Natural killer cell treated with Interleukin-12 subunit alpha and Interleukin-12 subunit beta and Interleukin-15 and Interleukin-18, amount 100 ng/mL, for 72 hours (primary cell): ENCODE results near the gene SLC44A5. TPM values are rescaled to one million over a fixed set of nuclear protein-coding genes. Genes with fewer than 3 reads are reported as not detected.
"Not testable (repeated sequence)": the region's sequence is repeated elsewhere in the genome, so short reads cannot be mapped to it uniquely, and the experiment has no call there.

ENCODE experiments used
- ATAC-seq, 2 donors: fragments of 150-1000 bp; cut with Tn5 transposase in 1 of 2; sonication (Bioruptor Pico), chemical (Tn5 transposase) in 1 of 2; 2 replicates each; pipeline ENCODE4 v1.10.0; 2021
- DNase-seq: peaks from one replicate; pipeline ENCODE4 v3.0.0; 2022; ENCODE audit warnings: low spot score
- H3K27ac Mint-ChIP-seq, 2 donors: 1 replicate in 1 of 2; 2 replicates in 1 of 2; pipeline ENCODE4 v1.8.0; 2022; ENCODE audit warnings: mixed read lengths in 2 of 2, mild to moderate bottlenecking in 1 of 2, moderate library complexity in 1 of 2
- H3K27me3 Mint-ChIP-seq, 2 donors: 1 replicate in 1 of 2; 2 replicates in 1 of 2; pipeline ENCODE4 v1.8.0; 2022; ENCODE audit warnings: mixed read lengths in 2 of 2
- H3K36me3 Mint-ChIP-seq: one replicate; pipeline ENCODE4 v1.8.0; 2022; ENCODE audit warnings: mixed read lengths
- H3K4me1 Mint-ChIP-seq, 2 donors: 1 replicate in 1 of 2; 2 replicates in 1 of 2; pipeline ENCODE4 v1.8.0; 2022; ENCODE audit warnings: low read depth in 2 of 2, mixed read lengths in 2 of 2, mild to moderate bottlenecking in 1 of 2
- H3K4me3 Mint-ChIP-seq: one replicate; pipeline ENCODE4 v1.8.0; 2022; ENCODE audit warnings: mixed read lengths
- H3K9me3 Mint-ChIP-seq: 2 replicates; pipeline ENCODE4 v1.8.0; 2022; ENCODE audit warnings: mixed read lengths
- total RNA-seq, 2 donors: library from RNA; stranded (reverse); gene quantifications; one replicate each; pipeline ENCODE4 v1.2.3, GENCODE V29; 2022

The SLC44A5 gene
- total RNA-seq, 2 donors from 2014 or later, result 0.14 TPM; not detected in 1

GRCh38 chr1:75431843-75432242 lies 179.1 kb downstream of the SLC44A5 start:
- no peaks in the 10 kb centered on the region for H3K4me1 Mint-ChIP-seq
- H3K4me3 Mint-ChIP-seq, result no peak overlapping the region
- DNase-seq, result no peak
- no peak for ATAC-seq
- no peaks in the 10 kb centered on the region for H3K36me3 Mint-ChIP-seq
- H3K27me3 Mint-ChIP-seq, result no peaks in the 10 kb centered on the region
- H3K9me3 Mint-ChIP-seq, result peaks cover 6% of the 10 kb centered on the region
- H3K27ac Mint-ChIP-seq, result no peak overlapping the region

GRCh38 chr1:75430526-75430925 lies 180.4 kb downstream of the SLC44A5 start:
- DNase-seq, result no peak
- Mint-ChIP-seq H3K36me3 (no peaks in the 10 kb centered on the region), H3K4me1 (no peaks in the 10 kb centered on the region), H3K27ac (no peak overlapping the region), H3K27me3 (no peaks in the 10 kb centered on the region), H3K4me3 (no peak overlapping the region), H3K9me3 (peaks cover 6% of the 10 kb centered on the region)
- ATAC-seq, result no peak

DNA sequence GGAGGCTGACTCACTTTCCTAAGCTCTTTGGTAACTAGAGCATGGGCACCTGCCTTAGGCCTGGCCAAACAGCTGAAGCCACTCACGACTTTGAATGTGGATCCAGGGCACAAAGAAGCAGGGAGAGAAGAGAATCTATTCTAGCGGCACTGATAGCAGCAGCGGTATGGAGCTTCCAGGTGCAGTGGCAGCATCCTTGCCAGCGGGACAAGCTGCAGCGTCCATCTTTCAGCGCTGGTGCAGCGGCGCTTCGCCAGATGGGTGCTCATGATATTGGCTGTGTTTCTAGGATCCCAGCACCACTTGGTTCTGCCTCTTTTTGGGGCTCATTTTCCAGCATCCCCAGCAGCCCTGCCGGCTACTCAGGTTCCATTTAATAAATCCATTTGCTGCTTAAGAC lies 184.2 kb downstream of the SLC44A5 start:
- no peak overlapping the region for H3K27ac Mint-ChIP-seq
- DNase-seq, result no peak
- H3K36me3 Mint-ChIP-seq, result no peaks in the 10 kb centered on the region
- H3K9me3 Mint-ChIP-seq, result peaks cover 6% of the 10 kb centered on the region
- H3K27me3 Mint-ChIP-seq, result no peaks in the 10 kb centered on the region
- no peak for ATAC-seq
- no peak overlapping the region for H3K4me3 Mint-ChIP-seq
- no peaks in the 10 kb centered on the region for H3K4me1 Mint-ChIP-seq

- H3K27ac Mint-ChIP-seq, result no peak overlapping the region
- H3K36me3 Mint-ChIP-seq, result no peaks in the 10 kb centered on the region
- ATAC-seq (no peak), DNase-seq (no peak)
- no peak overlapping the region for H3K4me3 Mint-ChIP-seq
- H3K4me1 Mint-ChIP-seq, result no peaks in the 10 kb centered on the region
- H3K9me3 Mint-ChIP-seq, result peaks cover 6% of the 10 kb centered on the region
- no peaks in the 10 kb centered on the region for H3K27me3 Mint-ChIP-seq
Observed at GRCh38 chr1:75425001-75425650, 185.8 kb downstream of the SLC44A5 start.

GRCh38 chr1:75423616-75424015 lies 187.3 kb downstream of the SLC44A5 start:
- H3K27ac Mint-ChIP-seq, result no peak overlapping the region
- ATAC-seq (no peak), DNase-seq (no peak)
- no peaks in the 10 kb centered on the region for H3K27me3 Mint-ChIP-seq
- no peaks in the 10 kb centered on the region for H3K4me1 Mint-ChIP-seq
- H3K9me3 Mint-ChIP-seq, result peaks cover 5% of the 10 kb centered on the region
- no peaks in the 10 kb centered on the region for H3K36me3 Mint-ChIP-seq
- no peak overlapping the region for H3K4me3 Mint-ChIP-seq

DNA sequence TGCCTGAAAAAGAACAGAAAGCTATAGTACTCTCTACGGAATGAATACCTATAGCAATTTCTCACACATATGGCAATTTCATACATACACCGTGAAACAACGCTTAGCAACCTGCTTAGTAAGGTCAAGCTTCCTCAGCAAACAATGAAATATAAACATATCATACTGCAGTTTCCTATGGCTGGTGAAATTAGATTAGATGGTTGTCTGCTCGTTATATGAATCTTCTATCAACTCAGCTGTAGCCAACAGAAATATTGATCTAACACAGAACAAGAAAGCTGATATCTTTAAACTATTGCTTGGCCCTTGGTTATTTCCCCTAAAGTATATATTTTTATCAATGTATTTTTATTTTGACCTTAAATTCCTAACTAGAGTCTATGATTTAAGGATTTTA lies 187.8 kb downstream of the SLC44A5 start:
- Mint-ChIP-seq H3K36me3 (no peaks in the 10 kb centered on the region), H3K27me3 (no peaks in the 10 kb centered on the region), H3K4me3 (no peak overlapping the region), H3K9me3 (peaks cover 3% of the 10 kb centered on the region), H3K27ac (no peak overlapping the region), H3K4me1 (no peaks in the 10 kb centered on the region)
- no peak for ATAC-seq
- DNase-seq, result no peak

DNA sequence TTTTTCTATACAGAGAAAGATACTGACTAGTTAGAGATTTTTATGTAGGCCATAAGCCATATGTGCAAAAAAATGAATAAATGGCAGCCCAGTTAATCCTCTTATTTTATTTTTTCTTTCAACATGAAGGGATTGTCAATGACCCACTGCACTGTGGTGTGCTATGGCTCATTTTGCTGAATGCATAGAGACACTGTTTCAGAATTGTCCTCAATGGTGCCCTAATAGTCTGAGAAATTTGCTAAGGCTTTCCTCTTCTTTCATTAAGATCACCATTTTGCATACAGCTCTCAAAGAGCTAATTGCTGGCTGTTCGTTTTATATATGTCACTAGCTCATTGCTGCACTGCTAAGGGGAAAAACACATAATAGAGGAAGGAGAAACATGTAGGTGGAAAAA lies 189.5 kb downstream of the SLC44A5 start:
- no peaks in the 10 kb centered on the region for H3K4me1 Mint-ChIP-seq
- no peaks in the 10 kb centered on the region for H3K27me3 Mint-ChIP-seq
- H3K36me3 Mint-ChIP-seq, result no peaks in the 10 kb centered on the region
- no peak overlapping the region for H3K27ac Mint-ChIP-seq
- H3K9me3 Mint-ChIP-seq, result peaks cover 4% of the 10 kb centered on the region
- DNase-seq (no peak), ATAC-seq (no peak)
- H3K4me3 Mint-ChIP-seq, result no peak overlapping the region

DNA sequence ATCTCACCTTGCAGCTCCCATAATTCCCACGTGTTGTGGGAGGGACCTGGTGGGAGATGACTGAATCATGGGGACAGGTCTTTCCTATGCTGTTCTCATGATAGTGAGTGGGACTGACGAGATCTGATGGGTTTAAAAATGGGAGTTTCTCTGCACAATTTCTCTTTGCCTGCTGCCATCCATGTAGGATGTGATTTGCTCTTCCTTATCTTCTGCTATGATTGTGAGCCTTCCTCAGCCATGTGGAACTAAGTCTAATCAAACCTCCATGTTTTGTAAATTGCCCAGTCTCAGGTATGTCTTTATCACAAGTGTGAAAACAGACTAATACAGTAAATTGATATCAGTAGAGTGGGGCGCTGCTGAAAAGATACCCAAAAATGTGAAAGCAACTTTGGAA lies 195.7 kb downstream of the SLC44A5 start:
- Mint-ChIP-seq H3K9me3 (peaks cover 4% of the 10 kb centered on the region), H3K4me1 (no peaks in the 10 kb centered on the region)
- ATAC-seq, result no peak

GRCh38 chr1:75412616-75413015 lies 198.3 kb downstream of the SLC44A5 start:
- no peak for DNase-seq
- H3K27ac Mint-ChIP-seq, result no peak overlapping the region
- no peaks in the 10 kb centered on the region for H3K4me1 Mint-ChIP-seq
- peaks cover 4% of the 10 kb centered on the region for H3K9me3 Mint-ChIP-seq
- ATAC-seq, result no peak
- H3K36me3 Mint-ChIP-seq, result no peaks in the 10 kb centered on the region
- no peak overlapping the region for H3K4me3 Mint-ChIP-seq
- no peaks in the 10 kb centered on the region for H3K27me3 Mint-ChIP-seq

More for the DNA sequence above, 195.7 kb downstream of the SLC44A5 start:
- Mint-ChIP-seq H3K27me3 (no peaks in the 10 kb centered on the region), H3K27ac (no peak overlapping the region), H3K36me3 (no peaks in the 10 kb centered on the region), H3K4me3 (no peak overlapping the region)
- DNase-seq, result no peak

GRCh38 chr1:75404681-75405080 lies 206.2 kb downstream of the SLC44A5 start:
- not testable (repeated sequence) for H3K27ac Mint-ChIP-seq, H3K4me3 Mint-ChIP-seq, H3K27me3 Mint-ChIP-seq, ATAC-seq, H3K4me1 Mint-ChIP-seq, DNase-seq
- Mint-ChIP-seq H3K9me3 (peaks cover 18% of the 10 kb centered on the region), H3K36me3 (peaks cover 13% of the 10 kb centered on the region)

- Mint-ChIP-seq H3K36me3 (peaks cover 13% of the 10 kb centered on the region), H3K9me3 (peaks cover 18% of the 10 kb centered on the region)
- not testable (repeated sequence) for DNase-seq, H3K27me3 Mint-ChIP-seq, H3K4me3 Mint-ChIP-seq, H3K4me1 Mint-ChIP-seq, ATAC-seq, H3K27ac Mint-ChIP-seq
Observed at GRCh38 chr1:75403147-75403646, 207.7 kb downstream of the SLC44A5 start.

DNA sequence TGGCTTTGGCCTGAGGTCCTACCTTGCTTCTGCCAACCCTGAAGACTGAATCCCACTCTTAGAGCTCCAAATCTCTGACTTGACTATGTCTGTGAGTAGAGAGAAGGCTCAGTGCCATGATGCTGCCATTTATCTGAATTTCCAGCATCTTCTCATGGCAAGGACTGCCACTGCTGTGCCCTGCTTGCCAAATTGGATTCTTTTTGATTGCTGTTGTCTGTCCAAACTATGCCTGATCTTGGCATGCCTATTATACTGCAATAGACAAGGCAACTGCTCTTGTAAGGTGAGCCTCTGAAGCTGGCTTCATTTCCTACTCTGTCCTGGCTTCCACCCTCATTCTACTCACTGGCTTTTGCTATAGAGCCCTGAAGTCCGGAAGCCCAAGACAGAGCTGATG lies 210.2 kb downstream of the SLC44A5 start:
- no peak for DNase-seq
- H3K36me3 Mint-ChIP-seq, result peaks cover 11% of the 10 kb centered on the region
- no peak overlapping the region for H3K27ac Mint-ChIP-seq
- no peak overlapping the region for H3K4me3 Mint-ChIP-seq
- H3K27me3 Mint-ChIP-seq, result no peaks in the 10 kb centered on the region
- peaks cover 20% of the 10 kb centered on the region for H3K9me3 Mint-ChIP-seq
- ATAC-seq, result no peak
- no peaks in the 10 kb centered on the region for H3K4me1 Mint-ChIP-seq

- Mint-ChIP-seq H3K27ac (no peak overlapping the region), H3K4me1 (no peaks in the 10 kb centered on the region), H3K36me3 (no peaks in the 10 kb centered on the region), H3K4me3 (no peak overlapping the region), H3K27me3 (no peaks in the 10 kb centered on the region), H3K9me3 (peaks cover 18% of the 10 kb centered on the region)
- ATAC-seq (no peak), DNase-seq (no peak)
Observed at GRCh38 chr1:75396745-75397144, 214.2 kb downstream of the SLC44A5 start.

- Mint-ChIP-seq H3K27me3 (no peaks in the 10 kb centered on the region), H3K36me3 (no peaks in the 10 kb centered on the region), H3K9me3 (peaks cover 20% of the 10 kb centered on the region), H3K4me3 (no peak overlapping the region), H3K27ac (no peak overlapping the region), H3K4me1 (no peaks in the 10 kb centered on the region)
- no peak for ATAC-seq
- no peak for DNase-seq
Observed at GRCh38 chr1:75396260-75396659, 214.7 kb downstream of the SLC44A5 start.
